Gastroesophageal sphincter (tissue), 4 donors: ENCODE data around the gene ST6GALNAC1. TPM values are rescaled to one million over a fixed set of nuclear protein-coding genes. Genes with fewer than 3 reads are reported as not detected.

Source experiments
- ATAC-seq: fragments of 150-250 bp; one replicate; pipeline ENCODE4 v1.9.1; 2016; ENCODE audit warnings: mild to moderate bottlenecking, moderate library complexity
- H3K27ac ChIP-seq, 4 donors: fragments of 200-600 bp; sonication (generic) in 3 of 4; 1 replicate in 3 of 4; 2 replicates in 1 of 4; pipeline ENCODE4 v1.5.1; 2016 to 2019
- H3K27me3 ChIP-seq: fragments of 200-600 bp; sonication (generic); one replicate; pipeline ENCODE4 v1.5.1; 2019
- H3K36me3 ChIP-seq, 2 donors: fragments of 200-600 bp; sonication (generic); one replicate each; pipeline ENCODE4 v1.5.1; 2019; ENCODE audit warnings: control low read depth in 1 of 2
- H3K4me1 ChIP-seq, 3 donors: fragments of 200-600 bp; sonication (generic); 1 replicate in 2 of 3; 2 replicates in 1 of 3; pipeline ENCODE4 v1.5.1; 2016 to 2019; ENCODE audit warnings: control low read depth in 2 of 3
- H3K4me3 ChIP-seq, 2 donors: fragments of 200-600 bp; sonication (generic); one replicate each; pipeline ENCODE4 v1.5.1; 2019; ENCODE audit warnings: mild to moderate bottlenecking in 1 of 2, moderate library complexity in 1 of 2
- H3K9me3 ChIP-seq, 3 donors: fragments of 200-600 bp; sonication (generic); one replicate each; pipeline ENCODE4 v1.5.1; 2017 to 2019; ENCODE audit warnings: control low read depth in 2 of 3
- CTCF ChIP-seq, 4 experiments: fragments of 200-600 bp in 2 of 4; fragments of 450-650 bp in 2 of 4; sonication (generic) in 1 of 4; IDR thresholded peaks; one replicate each; pipeline ENCODE4 v1.5.1; 2017 to 2019; ENCODE audit warnings: antibody characterized with exemption in 4 of 4, mild to moderate bottlenecking in 2 of 4, moderate library complexity in 2 of 4
- EP300 ChIP-seq: sonication (generic); formaldehyde crosslinking; IDR thresholded peaks from one replicate; pipeline ENCODE4 v1.6.1; 2017; ENCODE audit warnings: antibody characterized with exemption, mild to moderate bottlenecking
- POLR2A ChIP-seq, 2 donors: fragments of 450-650 bp; IDR thresholded peaks; one replicate each; pipeline ENCODE4 v1.6.1; 2017; ENCODE audit warnings: antibody characterized with exemption in 2 of 2, mild to moderate bottlenecking in 2 of 2, moderate library complexity in 1 of 2
- POLR2AphosphoS5 ChIP-seq: sonication (generic); formaldehyde crosslinking; IDR thresholded peaks from one replicate; pipeline ENCODE4 v1.6.1; 2017; ENCODE audit warnings: antibody characterized with exemption
- WGBS, 2 donors: methylation state at CpG; one replicate each; pipeline ENCODE4 v1.1.5; 2018; ENCODE audit warnings: low coverage in 1 of 2; 5-methylcytosine and 5-hydroxymethylcytosine counted together
- total RNA-seq, 4 donors: library from RNA; depleted of rRNA; stranded (reverse); fragments of >200 nt; gene quantifications; one replicate each; pipeline ENCODE4 v1.1.0, GENCODE V29; 2016

Gene ST6GALNAC1
- total RNA-seq, 4 donors from 2014 or later, result 0.47 to 9.6 (median 3.7) TPM

GRCh38 chr17:76672270-76672851, 28.8 kb upstream of the ST6GALNAC1 start:
- 39 to 48% methylated on average over 10 to 13 of the region's 13 CpGs for WGBS, 2 donors
- Histone ChIP-seq H3K36me3 (peaks cover 0 to 37% of the 10 kb centered on the region in 2 donors), H3K4me1 (peaks cover 2 to 22% (median 4%) of the 10 kb centered on the region in 3 donors), H3K4me3 (peak overlapping the region; percentile 58 to 85), H3K9me3 (no peaks in the 10 kb centered on the region), H3K27me3 (no peaks in the 10 kb centered on the region), H3K27ac (peak overlapping the region; percentile 83 to 86 (median 85))
- TF ChIP-seq POLR2AphosphoS5, result no peak
- no peak for ATAC-seq

GRCh38 chr17:76671912-76672262, 28.3 kb upstream of the ST6GALNAC1 start:
- 0% methylated on average over 9 to 12 of the region's 19 CpGs for WGBS, 2 donors

GRCh38 chr17:76671123-76671911, 27.8 kb upstream of the ST6GALNAC1 start:
- 15 to 44% methylated on average over 4 of the region's 32 CpGs for WGBS, 2 donors
- H3K4me3 ChIP-seq, result peak overlapping the region; percentile 58 to 85

More at GRCh38 chr17:76671912-76672262, 28.3 kb upstream of the ST6GALNAC1 start:
- H3K36me3 ChIP-seq, result peaks cover 0 to 33% of the 10 kb centered on the region in 2 donors
- H3K9me3 ChIP-seq, result no peaks in the 10 kb centered on the region
- ATAC-seq, result peak; percentile 13
- H3K27me3 ChIP-seq, result no peaks in the 10 kb centered on the region
- TF ChIP-seq CTCF (IDR thresholded peaks at IDR 0.05) (peak in 2 of 4 experiments; percentile 52 to 62), POLR2A (IDR thresholded peaks at IDR 0.05) (peak in 1 of 2 donors; percentile 37), EP300 (no peak)
- peak overlapping the region; percentile 58 to 85 for H3K4me3 ChIP-seq
- H3K4me1 ChIP-seq, result peaks cover 2 to 22% (median 4%) of the 10 kb centered on the region in 3 donors
- peak overlapping the region; percentile 83 to 86 (median 85) for H3K27ac ChIP-seq

GRCh38 chr17:76670718-76671122, 27.2 kb upstream of the ST6GALNAC1 start:
- Histone ChIP-seq H3K27ac (peak overlapping the region in 3 of 4 donors; percentile 83 to 87 (median 86)), H3K27me3 (no peaks in the 10 kb centered on the region), H3K9me3 (no peaks in the 10 kb centered on the region), H3K36me3 (peaks cover 0 to 21% of the 10 kb centered on the region in 2 donors), H3K4me1 (peaks cover 2 to 22% (median 4%) of the 10 kb centered on the region in 3 donors), H3K4me3 (no peak overlapping the region)
- no peak for ATAC-seq
- TF ChIP-seq POLR2A (IDR thresholded peaks at IDR 0.05), result no peak
- no peak for TF ChIP-seq EP300
- TF ChIP-seq POLR2AphosphoS5, result no peak
- no peak for TF ChIP-seq CTCF (IDR thresholded peaks at IDR 0.05)
- WGBS, 2 donors, result 60% methylated on average over 7 of the region's 9 CpGs; no CpG with 5 or more reads in 1 of the 2 donors

More at GRCh38 chr17:76671123-76671911, 27.8 kb upstream of the ST6GALNAC1 start:
- H3K36me3 ChIP-seq, result peaks cover 0 to 27% of the 10 kb centered on the region in 2 donors
- H3K27me3 ChIP-seq, result no peaks in the 10 kb centered on the region
- peak overlapping the region in 3 of 4 donors; percentile 83 to 87 (median 86) for H3K27ac ChIP-seq
- TF ChIP-seq POLR2AphosphoS5 (no peak), POLR2A (IDR thresholded peaks at IDR 0.05) (peak; percentile 19 to 37)
- H3K9me3 ChIP-seq, result no peaks in the 10 kb centered on the region
- peaks cover 2 to 22% (median 4%) of the 10 kb centered on the region in 3 donors for H3K4me1 ChIP-seq
- peak; percentile 100 for ATAC-seq

- Histone ChIP-seq H3K27ac (no peak overlapping the region), H3K4me3 (no peak overlapping the region), H3K9me3 (no peaks in the 10 kb centered on the region), H3K4me1 (peaks cover 2 to 22% (median 4%) of the 10 kb centered on the region in 3 donors), H3K36me3 (peaks cover 0 to 15% of the 10 kb centered on the region in 2 donors), H3K27me3 (no peaks in the 10 kb centered on the region)
- ATAC-seq, result no peak
- WGBS, 2 donors, result 87 to 96% methylated on average over 8 to 9 of the region's 9 CpGs
- TF ChIP-seq POLR2AphosphoS5, result no peak
- TF ChIP-seq EP300, result no peak
- TF ChIP-seq CTCF (IDR thresholded peaks at IDR 0.05), result no peak
- TF ChIP-seq POLR2A (IDR thresholded peaks at IDR 0.05), result no peak
These were observed 26.6 kb upstream of the ST6GALNAC1 start for GRCh38 chr17:76670020-76670717.
